Measurements from ENCODE around the gene UGT3A2.

DNA sequence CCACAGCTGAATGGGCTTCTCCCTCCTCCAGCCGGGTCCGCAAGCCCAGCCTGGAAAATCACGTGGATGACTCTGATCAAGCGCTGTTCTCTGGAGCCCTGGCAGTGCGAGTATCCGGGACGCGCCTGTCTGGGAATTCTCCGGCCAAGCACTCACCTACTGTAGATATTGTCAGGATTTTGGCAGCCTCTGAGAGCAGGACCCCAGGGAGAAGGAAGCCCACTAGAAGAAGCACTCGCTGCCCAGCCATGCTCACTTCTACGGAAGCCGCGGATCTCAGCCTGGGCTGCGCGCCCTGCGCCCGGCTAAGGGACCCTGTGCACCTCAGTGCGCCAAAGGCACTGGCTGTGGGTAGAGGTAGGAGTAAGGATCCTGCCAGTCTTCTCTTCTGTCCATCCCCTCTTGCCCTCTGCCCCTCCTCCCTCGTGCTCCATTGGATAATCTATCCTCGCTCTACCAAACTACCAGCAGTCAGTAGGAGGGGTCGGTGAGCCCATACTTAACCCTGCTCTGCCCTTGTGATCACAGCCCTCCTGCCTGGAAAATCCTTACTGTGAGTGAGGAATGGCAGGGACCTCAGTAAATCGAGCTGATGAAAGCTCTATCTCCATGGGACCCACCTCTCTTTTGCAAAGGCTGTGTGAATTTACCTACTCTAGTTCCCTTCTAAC is at the start of gene UGT3A2:
- TF ChIP-seq TAF1 (IDR thresholded peaks at IDR 0.05; ENCODE audit: borderline replicate concordance, insufficient read depth, low read length) (no peak), POLR2AphosphoS5 (IDR thresholded peaks at IDR 0.05; ENCODE audit: low read depth, low read length) (no peak), SIN3A (IDR thresholded peaks at IDR 0.05; ENCODE audit: borderline replicate concordance, insufficient read depth, low read length) (no peak)
- TF ChIP-seq, protein P1, sequence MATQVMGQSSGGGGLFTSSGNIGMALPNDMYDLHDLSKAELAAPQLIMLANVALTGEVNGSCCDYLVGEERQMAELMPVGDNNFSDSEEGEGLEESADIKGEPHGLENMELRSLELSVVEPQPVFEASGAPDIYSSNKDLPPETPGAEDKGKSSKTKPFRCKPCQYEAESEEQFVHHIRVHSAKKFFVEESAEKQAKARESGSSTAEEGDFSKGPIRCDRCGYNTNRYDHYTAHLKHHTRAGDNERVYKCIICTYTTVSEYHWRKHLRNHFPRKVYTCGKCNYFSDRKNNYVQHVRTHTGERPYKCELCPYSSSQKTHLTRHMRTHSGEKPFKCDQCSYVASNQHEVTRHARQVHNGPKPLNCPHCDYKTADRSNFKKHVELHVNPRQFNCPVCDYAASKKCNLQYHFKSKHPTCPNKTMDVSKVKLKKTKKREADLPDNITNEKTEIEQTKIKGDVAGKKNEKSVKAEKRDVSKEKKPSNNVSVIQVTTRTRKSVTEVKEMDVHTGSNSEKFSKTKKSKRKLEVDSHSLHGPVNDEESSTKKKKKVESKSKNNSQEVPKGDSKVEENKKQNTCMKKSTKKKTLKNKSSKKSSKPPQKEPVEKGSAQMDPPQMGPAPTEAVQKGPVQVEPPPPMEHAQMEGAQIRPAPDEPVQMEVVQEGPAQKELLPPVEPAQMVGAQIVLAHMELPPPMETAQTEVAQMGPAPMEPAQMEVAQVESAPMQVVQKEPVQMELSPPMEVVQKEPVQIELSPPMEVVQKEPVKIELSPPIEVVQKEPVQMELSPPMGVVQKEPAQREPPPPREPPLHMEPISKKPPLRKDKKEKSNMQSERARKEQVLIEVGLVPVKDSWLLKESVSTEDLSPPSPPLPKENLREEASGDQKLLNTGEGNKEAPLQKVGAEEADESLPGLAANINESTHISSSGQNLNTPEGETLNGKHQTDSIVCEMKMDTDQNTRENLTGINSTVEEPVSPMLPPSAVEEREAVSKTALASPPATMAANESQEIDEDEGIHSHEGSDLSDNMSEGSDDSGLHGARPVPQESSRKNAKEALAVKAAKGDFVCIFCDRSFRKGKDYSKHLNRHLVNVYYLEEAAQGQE (IDR thresholded peaks at IDR 0.05; ENCODE audit: insufficient read depth in 1 of 2, low read depth in 2 of 2, low read length in 2 of 2): no peak
